Activated CD4-positive, alpha-beta memory T cell treated with anti-CD3 and anti-CD28 coated beads for 36 hours (primary cell): ENCODE results near the gene PRRG4. TPM values are rescaled to one million over a fixed set of nuclear protein-coding genes. Genes with fewer than 3 reads are reported as not detected.

Source experiments
- CTCF ChIA-PET: fragments of 350-600 bp; sonication (Branson Sonifier 250); formaldehyde crosslinking; loops from one replicate; lab custom pipeline; 2021; ENCODE audit warnings: antibody characterized with exemption, inconsistent platforms; lab: Charles Lee
- POLR2A ChIA-PET: fragments of 350-600 bp; sonication (Branson Sonifier 250); formaldehyde crosslinking; loops from one replicate; lab custom pipeline; 2021; ENCODE audit warnings: antibody characterized with exemption; lab: Charles Lee
- DNase-seq: peaks from one replicate; pipeline ENCODE4 v3.0.0-alpha.2; 2020
- H3K27ac Mint-ChIP-seq: one replicate; pipeline ENCODE4 v1.8.0; 2021; ENCODE audit warnings: mixed read lengths
- H3K27me3 Mint-ChIP-seq: one replicate; pipeline ENCODE4 v1.8.0; 2021; ENCODE audit warnings: mixed read lengths
- H3K36me3 Mint-ChIP-seq: one replicate; pipeline ENCODE4 v1.8.0; 2021; ENCODE audit warnings: mixed read lengths
- H3K4me1 Mint-ChIP-seq: one replicate; pipeline ENCODE4 v1.8.0; 2021; ENCODE audit warnings: low read depth, mixed read lengths
- H3K4me3 Mint-ChIP-seq: one replicate; pipeline ENCODE4 v1.8.0; 2021; ENCODE audit warnings: mild to moderate bottlenecking, mixed read lengths
- H3K9me3 Mint-ChIP-seq: one replicate; pipeline ENCODE4 v1.8.0; 2021; ENCODE audit warnings: mixed read lengths
- intact Hi-C: fragments of 100-400 bp; cut with micrococcal nuclease; formaldehyde crosslinking; loops from one replicate; pipeline ENCODE4 v1.15.1; 2023
- total RNA-seq, 2 experiments: library from RNA; stranded (reverse); gene quantifications; one replicate each; pipeline ENCODE4 v1.2.3, GENCODE V29; 2021

PRRG4 gene
- total RNA-seq, 2 experiments from 2014 or later = 0.24 to 0.43 TPM

DNA sequence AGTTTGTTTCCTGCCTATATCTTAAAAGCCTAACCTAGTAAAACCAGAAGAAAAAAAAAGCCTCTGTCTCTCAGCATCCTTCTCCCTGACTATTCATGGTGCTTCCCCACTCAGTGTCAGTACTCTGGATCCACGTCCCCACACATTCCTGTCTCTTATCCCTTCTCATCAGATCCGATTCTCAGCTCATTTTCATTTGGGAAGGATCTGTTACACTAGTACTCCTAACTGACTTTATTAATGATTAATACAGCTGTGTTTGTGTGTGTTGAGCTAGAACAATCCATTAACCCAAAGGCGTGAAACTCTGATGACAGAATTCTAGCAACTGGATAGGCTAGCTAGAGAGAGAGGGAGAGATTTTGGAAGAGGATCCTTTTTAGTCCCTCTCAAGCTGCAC is 1.5 kb downstream of the PRRG4 start:
- H3K4me3 Mint-ChIP-seq = no peak overlapping the region
- no peaks in the 10 kb centered on the region for H3K36me3 Mint-ChIP-seq
- H3K9me3 Mint-ChIP-seq = no peaks in the 10 kb centered on the region
- intact Hi-C loops = no loop called here
- CTCF ChIA-PET = interaction anchor here (1.1 kb wide), 1 partner anchor 54 kb away, joined by 3 read pairs; no protein-coding TSS in a partner anchor
- DNase-seq = no peak
- no peak overlapping the region for H3K27ac Mint-ChIP-seq
- POLR2A ChIA-PET = no interaction called here
- H3K27me3 Mint-ChIP-seq = peaks cover 22% of the 10 kb centered on the region
- H3K4me1 Mint-ChIP-seq = peaks cover 12% of the 10 kb centered on the region

DNA sequence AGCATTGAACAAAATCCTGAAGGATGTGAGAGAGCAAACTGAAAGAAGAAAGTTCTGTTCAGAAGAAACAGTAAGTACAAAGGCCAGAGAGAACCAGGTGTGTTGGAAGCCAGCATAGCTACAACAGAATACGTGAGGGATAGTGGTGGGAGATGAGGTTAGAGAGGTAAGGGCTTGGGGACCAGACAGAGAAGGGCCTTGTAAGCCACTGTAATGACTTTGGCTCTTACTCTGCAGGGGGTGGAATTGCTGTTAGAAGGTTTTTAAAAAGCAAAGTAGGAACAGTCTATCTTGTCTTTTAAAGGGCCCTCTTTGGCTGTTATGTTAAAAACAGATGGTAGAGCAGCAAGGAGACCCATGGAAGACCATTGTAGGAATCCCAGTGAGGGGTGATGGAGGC is 4.2 kb downstream of the PRRG4 start:
- H3K4me1 Mint-ChIP-seq = peaks cover 12% of the 10 kb centered on the region
- peaks cover 18% of the 10 kb centered on the region for H3K27me3 Mint-ChIP-seq
- H3K4me3 Mint-ChIP-seq = no peak overlapping the region
- DNase-seq = no peak
- intact Hi-C loops = no loop called here
- ChIA-PET POLR2A (no interaction called here), CTCF (no interaction called here)
- no peaks in the 10 kb centered on the region for H3K36me3 Mint-ChIP-seq
- no peak overlapping the region for H3K27ac Mint-ChIP-seq
- H3K9me3 Mint-ChIP-seq = no peaks in the 10 kb centered on the region

DNA sequence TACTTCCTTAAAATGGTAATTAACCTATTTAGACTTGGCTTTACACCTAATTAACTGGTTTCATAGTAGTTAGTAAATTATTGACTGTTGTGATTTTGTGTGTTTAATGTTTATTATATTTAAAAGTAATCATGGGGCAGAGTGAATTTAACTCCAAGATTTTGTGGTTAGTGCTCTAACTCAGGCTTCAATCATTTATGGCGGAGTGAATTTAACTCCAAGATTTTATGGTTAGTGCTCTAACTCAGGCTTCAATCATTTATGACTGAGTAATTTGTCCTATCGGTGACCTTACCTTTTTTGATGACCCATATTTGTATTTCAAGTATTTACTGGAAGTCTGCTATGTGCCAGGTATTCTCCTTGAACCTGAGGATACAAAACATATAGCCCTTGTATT is 7.2 kb downstream of the PRRG4 start:
- H3K4me3 Mint-ChIP-seq = no peak overlapping the region
- no peak for DNase-seq
- ChIA-PET POLR2A (no interaction called here), CTCF (no interaction called here)
- H3K36me3 Mint-ChIP-seq = no peaks in the 10 kb centered on the region
- intact Hi-C loops = no loop called here
- H3K9me3 Mint-ChIP-seq = no peaks in the 10 kb centered on the region
- H3K27ac Mint-ChIP-seq = no peak overlapping the region
- no peaks in the 10 kb centered on the region for H3K4me1 Mint-ChIP-seq
- peaks cover 5% of the 10 kb centered on the region for H3K27me3 Mint-ChIP-seq

DNA sequence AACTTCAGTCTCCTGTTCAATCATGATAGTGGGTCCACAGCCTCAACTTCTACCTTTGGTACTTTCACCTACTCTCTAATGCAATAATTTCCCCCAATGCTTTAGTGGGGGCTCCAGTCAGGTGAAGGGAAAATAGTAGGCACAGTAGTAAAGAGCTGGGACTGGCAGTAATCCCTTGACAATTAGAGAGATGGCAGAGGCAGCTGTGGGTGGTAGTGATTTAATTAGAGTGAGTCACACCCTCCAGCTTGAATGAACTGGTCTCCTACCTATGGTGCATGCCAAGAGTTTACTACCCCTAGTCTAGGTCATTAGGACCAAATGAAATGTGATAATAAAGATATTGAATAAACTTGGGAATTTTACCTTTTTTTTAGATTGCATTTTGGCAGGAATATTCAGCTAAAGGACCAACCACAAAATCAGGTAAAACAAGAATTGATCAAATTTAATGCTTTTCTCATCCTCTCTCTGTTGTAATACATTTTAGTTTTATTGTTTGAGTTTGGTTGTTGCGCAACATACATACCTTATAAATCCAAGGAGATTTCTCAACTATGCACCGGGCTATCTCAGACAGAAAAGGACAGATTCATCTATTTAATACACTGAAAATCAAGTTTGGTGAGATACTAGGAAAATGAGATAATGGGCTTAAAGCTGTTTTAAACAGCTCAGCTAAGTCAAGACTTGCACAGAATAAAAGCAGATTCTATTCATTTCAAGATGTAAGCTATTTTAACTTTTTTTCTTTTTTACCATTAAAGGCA is 9.0 kb downstream of the PRRG4 start:
- Mint-ChIP-seq H3K9me3 (no peaks in the 10 kb centered on the region), H3K36me3 (no peaks in the 10 kb centered on the region), H3K4me1 (no peaks in the 10 kb centered on the region), H3K4me3 (no peak overlapping the region), H3K27ac (no peak overlapping the region), H3K27me3 (peaks cover 1% of the 10 kb centered on the region)
- no peak for DNase-seq
- CTCF ChIA-PET = interaction anchor here (0.5 kb wide), 1 partner anchor 71 kb away, joined by 4 read pairs; no protein-coding TSS in a partner anchor
- POLR2A ChIA-PET = no interaction called here
- intact Hi-C loops = no loop called here

DNA sequence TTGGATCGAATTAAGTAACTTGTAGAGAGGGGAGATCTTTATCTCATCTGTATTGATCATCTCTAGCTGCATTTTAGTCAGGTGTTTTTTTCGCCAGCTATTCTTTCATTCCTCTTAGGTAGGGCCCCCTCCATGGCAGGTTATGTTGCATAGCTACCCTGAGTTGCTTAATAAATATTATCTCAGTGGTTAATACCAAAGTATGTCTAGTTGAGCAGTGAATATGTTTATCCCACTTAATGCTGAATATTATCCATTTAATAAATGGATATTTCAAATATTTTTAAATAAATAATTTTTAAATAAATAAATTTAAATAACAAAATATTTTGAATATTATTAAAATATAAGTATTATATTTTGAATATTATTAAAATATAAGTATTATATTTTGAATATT is 9.6 kb downstream of the PRRG4 start:
- POLR2A ChIA-PET = no interaction called here
- Mint-ChIP-seq H3K27me3 (peaks cover 1% of the 10 kb centered on the region), H3K27ac (no peak overlapping the region), H3K4me3 (no peak overlapping the region), H3K4me1 (no peaks in the 10 kb centered on the region), H3K36me3 (no peaks in the 10 kb centered on the region), H3K9me3 (no peaks in the 10 kb centered on the region)
- CTCF ChIA-PET = interaction anchor here (0.5 kb wide), 1 partner anchor 70 kb away, joined by 4 read pairs; no protein-coding TSS in a partner anchor
- intact Hi-C loops = no loop called here
- no peak for DNase-seq

DNA sequence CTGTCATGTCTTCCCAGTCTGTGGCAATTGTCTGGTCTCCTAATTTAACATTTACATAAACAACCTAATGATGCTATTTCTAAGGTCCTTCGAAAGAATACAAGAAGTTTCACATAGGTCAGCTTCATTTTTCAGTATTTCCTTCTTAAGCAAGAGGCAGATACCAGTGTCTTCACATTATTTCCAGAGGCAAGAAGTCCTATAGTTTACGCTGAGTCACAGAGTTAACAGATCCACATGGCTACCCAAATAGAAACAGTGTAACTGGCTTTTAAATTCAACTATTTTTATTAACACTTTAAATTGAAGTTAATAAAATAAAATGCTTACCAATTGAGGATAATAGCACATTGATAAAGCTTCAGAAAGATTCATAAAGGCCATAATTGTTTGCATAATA is 10.9 kb downstream of the PRRG4 start:
- Mint-ChIP-seq H3K4me3 (no peak overlapping the region), H3K27me3 (peaks cover 2% of the 10 kb centered on the region), H3K27ac (no peak overlapping the region), H3K9me3 (no peaks in the 10 kb centered on the region), H3K36me3 (no peaks in the 10 kb centered on the region), H3K4me1 (no peaks in the 10 kb centered on the region)
- DNase-seq = no peak
- intact Hi-C loops = no loop called here
- ChIA-PET POLR2A (no interaction called here), CTCF (interaction anchor here (0.6 to 1.4 kb wide), 3 partner anchors 28 to 225 kb away, joined by 3 to 6 read pairs (median 3); no protein-coding TSS in a partner anchor)

DNA sequence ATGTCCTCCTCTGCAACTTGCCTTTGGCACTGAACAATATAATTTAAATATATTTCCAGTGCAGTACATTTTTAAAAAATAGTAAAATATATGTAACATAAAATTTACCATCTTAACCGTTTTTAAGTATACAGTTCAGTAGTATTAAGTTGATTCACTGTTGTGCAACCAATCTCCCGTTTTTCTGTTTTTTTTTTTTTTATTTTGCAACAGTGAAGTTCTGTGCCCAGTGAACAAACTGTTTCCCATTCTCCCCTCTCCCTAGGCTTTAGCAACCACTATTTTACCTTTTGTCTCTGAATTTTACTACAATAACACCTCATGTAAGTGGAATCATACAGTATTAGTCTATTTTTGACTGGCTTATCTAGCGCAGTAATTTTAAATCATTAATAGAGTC is 13.8 kb downstream of the PRRG4 start:
- no peaks in the 10 kb centered on the region for H3K9me3 Mint-ChIP-seq
- H3K4me1 Mint-ChIP-seq = no peaks in the 10 kb centered on the region
- intact Hi-C loops = no loop called here
- no peak for DNase-seq
- ChIA-PET CTCF (no interaction called here), POLR2A (no interaction called here)
- H3K4me3 Mint-ChIP-seq = no peak overlapping the region
- no peak overlapping the region for H3K27ac Mint-ChIP-seq
- H3K27me3 Mint-ChIP-seq = peaks cover 7% of the 10 kb centered on the region
- H3K36me3 Mint-ChIP-seq = no peaks in the 10 kb centered on the region

DNA sequence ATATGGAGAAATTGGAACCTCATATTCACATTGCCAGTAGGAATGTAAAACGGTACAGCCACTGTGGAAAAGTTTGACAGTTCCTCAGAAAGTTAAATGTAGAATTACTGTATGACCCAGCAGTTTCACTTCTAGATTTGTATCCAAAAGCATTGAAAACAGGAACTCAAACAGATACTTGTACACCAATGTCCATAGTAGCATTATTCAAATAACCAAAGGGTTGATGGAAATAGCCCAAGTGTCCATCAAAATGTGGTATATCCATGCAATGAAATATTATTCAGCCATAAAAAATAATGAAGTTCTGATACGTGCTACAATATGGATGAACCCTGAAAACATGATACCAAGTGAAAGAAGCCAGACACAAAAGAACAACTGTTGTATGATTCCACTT is 17.8 kb downstream of the PRRG4 start:
- H3K4me1 Mint-ChIP-seq = no peaks in the 10 kb centered on the region
- no peak overlapping the region for H3K4me3 Mint-ChIP-seq
- ChIA-PET CTCF (no interaction called here), POLR2A (no interaction called here)
- no peaks in the 10 kb centered on the region for H3K9me3 Mint-ChIP-seq
- no peaks in the 10 kb centered on the region for H3K36me3 Mint-ChIP-seq
- DNase-seq = no peak
- H3K27ac Mint-ChIP-seq = no peak overlapping the region
- intact Hi-C loops = no loop called here
- peaks cover 7% of the 10 kb centered on the region for H3K27me3 Mint-ChIP-seq

DNA sequence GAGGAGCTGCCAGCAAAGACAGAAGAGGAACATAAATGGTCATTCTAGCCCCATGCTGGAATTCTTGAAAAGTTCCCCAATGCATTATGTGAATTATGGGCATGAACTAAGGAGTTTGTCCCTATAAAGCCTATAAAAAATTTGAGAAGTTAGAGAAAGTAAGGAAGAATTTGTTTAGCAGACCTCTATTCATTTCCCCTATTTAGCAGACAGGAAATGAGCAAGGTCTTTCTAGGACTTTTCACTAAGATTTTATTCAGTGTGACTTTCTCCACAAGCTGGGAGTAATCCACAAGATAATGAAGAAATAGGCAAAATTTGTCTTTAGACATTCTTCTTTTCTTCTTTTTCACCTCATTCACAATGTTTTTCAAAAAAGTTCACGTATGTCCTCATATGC is 20.0 kb downstream of the PRRG4 start:
- POLR2A ChIA-PET = no interaction called here
- intact Hi-C loops = no loop called here
- Mint-ChIP-seq H3K36me3 (no peaks in the 10 kb centered on the region), H3K9me3 (no peaks in the 10 kb centered on the region), H3K4me3 (no peak overlapping the region), H3K4me1 (no peaks in the 10 kb centered on the region), H3K27ac (no peak overlapping the region), H3K27me3 (peaks cover 8% of the 10 kb centered on the region)
- CTCF ChIA-PET = no interaction called here
- no peak for DNase-seq

DNA sequence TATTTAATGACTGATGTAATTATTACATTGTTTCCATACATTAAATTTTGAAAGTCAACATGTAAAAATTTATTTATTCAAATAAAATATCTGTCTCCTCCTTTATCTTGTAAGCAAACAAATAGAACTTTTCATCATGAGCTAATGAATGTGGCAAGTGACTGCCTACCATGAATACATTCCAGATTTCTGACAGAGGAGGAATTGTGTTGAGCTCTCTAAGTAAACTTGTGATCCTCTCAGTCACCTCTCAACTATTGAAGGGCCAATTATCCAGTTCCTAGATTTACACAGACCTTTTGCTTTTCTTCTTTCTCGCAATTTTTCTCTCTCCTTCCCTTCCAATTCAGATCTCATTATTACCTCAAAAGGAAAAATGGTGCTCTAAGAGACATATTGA is 21.5 kb downstream of the PRRG4 start:
- no peak for DNase-seq
- ChIA-PET CTCF (no interaction called here), POLR2A (no interaction called here)
- intact Hi-C loops = no loop called here
- peaks cover 5% of the 10 kb centered on the region for H3K27me3 Mint-ChIP-seq
- no peak overlapping the region for H3K27ac Mint-ChIP-seq
- no peaks in the 10 kb centered on the region for H3K4me1 Mint-ChIP-seq
- H3K4me3 Mint-ChIP-seq = no peak overlapping the region
- H3K36me3 Mint-ChIP-seq = no peaks in the 10 kb centered on the region
- no peaks in the 10 kb centered on the region for H3K9me3 Mint-ChIP-seq

DNA sequence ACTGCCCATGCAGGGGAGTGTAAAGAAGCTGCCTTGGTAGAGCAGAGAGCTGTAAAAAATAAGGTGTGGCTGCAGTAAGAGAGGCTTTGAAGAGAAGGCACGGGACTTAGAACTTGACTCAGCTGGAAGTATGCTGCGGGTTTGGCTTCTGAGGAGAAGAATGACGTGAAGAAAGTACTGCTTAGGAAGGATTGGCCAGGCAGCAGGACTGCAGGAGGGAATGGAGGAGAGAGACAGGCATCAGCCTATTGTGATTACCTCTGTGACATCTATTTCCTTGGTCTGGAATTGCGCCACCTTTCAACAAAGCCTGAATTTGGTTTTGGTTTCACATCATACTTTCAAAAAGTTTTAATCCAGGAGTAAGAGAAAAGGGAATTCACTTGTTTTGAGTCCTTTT is 22.5 kb downstream of the PRRG4 start:
- CTCF ChIA-PET = no interaction called here
- no peaks in the 10 kb centered on the region for H3K9me3 Mint-ChIP-seq
- POLR2A ChIA-PET = no interaction called here
- H3K27me3 Mint-ChIP-seq = peaks cover 3% of the 10 kb centered on the region
- H3K36me3 Mint-ChIP-seq = no peaks in the 10 kb centered on the region
- H3K27ac Mint-ChIP-seq = no peak overlapping the region
- no peak for DNase-seq
- H3K4me1 Mint-ChIP-seq = no peaks in the 10 kb centered on the region
- intact Hi-C loops = no loop called here
- H3K4me3 Mint-ChIP-seq = no peak overlapping the region

DNA sequence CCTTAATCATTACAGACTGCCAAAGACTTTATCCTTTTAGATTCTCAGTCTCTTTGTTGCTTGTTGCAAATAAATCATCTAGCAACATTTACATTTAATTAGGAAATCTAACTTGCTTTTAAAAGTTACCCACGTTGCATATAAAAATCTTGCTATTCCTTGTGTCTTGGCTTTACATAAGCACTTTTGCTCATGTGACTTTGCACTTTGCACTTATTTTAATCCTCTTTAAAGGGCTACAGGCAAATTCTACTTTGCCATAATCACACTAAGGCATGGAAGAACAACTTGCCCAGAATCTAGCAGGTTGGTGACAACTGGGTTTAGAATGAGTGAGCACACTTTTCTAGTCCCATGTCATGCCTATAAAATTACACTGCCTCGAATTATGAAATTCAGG is 25.9 kb downstream of the PRRG4 start:
- intact Hi-C loops = no loop called here
- Mint-ChIP-seq H3K36me3 (no peaks in the 10 kb centered on the region), H3K9me3 (no peaks in the 10 kb centered on the region), H3K4me3 (no peak overlapping the region), H3K27me3 (peaks cover 6% of the 10 kb centered on the region), H3K4me1 (no peaks in the 10 kb centered on the region), H3K27ac (no peak overlapping the region)
- DNase-seq = no peak
- ChIA-PET POLR2A (no interaction called here), CTCF (no interaction called here)

DNA sequence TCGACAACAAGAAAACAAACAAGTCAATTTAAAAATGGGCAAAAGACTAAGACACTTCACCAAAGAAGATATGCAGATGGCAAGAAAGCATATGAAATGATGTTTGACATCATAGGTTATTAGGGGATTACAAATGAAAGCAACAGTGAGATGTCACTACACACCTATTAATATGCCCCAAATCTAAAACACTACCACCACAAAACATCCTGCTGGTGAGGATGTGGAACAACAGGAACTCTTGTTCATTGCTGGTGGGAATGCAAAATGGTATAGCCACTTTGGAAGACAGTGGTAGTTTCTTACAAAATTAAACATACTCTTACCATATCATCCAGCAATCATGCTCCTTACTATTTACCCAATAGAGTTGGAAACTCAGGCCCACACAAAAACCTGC is 29.0 kb downstream of the PRRG4 start:
- Mint-ChIP-seq H3K36me3 (no peaks in the 10 kb centered on the region), H3K4me1 (no peaks in the 10 kb centered on the region), H3K27me3 (peaks cover 7% of the 10 kb centered on the region), H3K9me3 (no peaks in the 10 kb centered on the region), H3K4me3 (no peak overlapping the region), H3K27ac (no peak overlapping the region)
- ChIA-PET POLR2A (no interaction called here), CTCF (no interaction called here)
- no peak for DNase-seq
- intact Hi-C loops = no loop called here
